PFSK-1 (cell line): Measurements from ENCODE around the gene SLC27A5.

Experiments
- FOXP2 ChIP-seq: optimal IDR thresholded peaks from 2 replicates; pipeline ENCODE3; 2011; ENCODE audit warnings: borderline replicate concordance, control low read depth, inconsistent platforms; ENCODE audit not compliant: insufficient read depth; ENCODE audit errors: extremely low read length, extremely low read depth
- SIN3A ChIP-seq: IDR thresholded peaks from 2 replicates; pipeline ENCODE4 v1.6.1; 2012; ENCODE audit warnings: mild to moderate bottlenecking, low read length, moderate library complexity, borderline replicate concordance; ENCODE audit not compliant: insufficient read depth

- TF ChIP-seq SIN3A (no peak), FOXP2 (no peak)
Measured at GRCh38 chr19:58460039-58460438, 51.8 kb downstream of the SLC27A5 start.
